ENCODE results near the gene HMBS.
"Not testable (repeated sequence)": the region's sequence is repeated elsewhere in the genome, so short reads cannot be mapped to it uniquely, and the experiment has no call there.

Gene HMBS

DNA sequence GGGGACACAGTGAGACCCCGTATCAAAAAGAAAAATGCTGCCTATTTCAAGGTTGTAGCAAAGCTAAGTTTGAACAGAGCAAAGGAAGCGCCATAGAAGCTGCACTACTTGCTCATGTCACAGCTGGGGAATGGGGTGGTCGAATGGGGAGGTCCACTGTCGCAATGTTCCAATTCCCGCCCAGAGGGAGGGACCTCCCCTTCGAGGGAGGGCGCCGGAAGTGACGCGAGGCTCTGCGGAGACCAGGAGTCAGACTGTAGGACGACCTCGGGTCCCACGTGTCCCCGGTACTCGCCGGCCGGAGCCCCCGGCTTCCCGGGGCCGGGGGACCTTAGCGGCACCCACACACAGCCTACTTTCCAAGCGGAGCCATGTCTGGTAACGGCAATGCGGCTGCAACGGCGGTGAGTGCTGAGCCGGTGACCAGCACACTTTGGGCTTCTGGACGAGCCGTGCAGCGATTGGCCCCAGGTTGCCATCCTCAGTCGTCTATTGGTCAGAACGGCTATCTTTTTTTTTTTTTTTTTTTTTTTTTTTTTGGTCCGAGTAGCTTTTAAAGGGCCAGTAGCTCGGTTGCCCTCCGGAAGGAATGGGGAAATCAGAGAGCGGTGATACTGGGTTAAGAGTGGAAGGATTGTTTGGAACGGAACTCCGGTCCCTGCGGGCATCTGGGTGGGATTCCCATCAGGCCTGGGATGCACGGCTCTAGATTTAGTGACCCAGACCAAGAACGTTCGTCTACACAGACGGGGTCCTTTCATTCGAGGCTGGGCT, at the start of gene HMBS:
Gene HMBS, plus strand, starts transcription at position 219 of the 774 bp plus-strand sequence. Its CDS starts 153 bp downstream, at position 372.
- DNase-seq (ENCODE audit: low read depth in 2 of 2), result peak; percentile 72 to 80

DNA sequence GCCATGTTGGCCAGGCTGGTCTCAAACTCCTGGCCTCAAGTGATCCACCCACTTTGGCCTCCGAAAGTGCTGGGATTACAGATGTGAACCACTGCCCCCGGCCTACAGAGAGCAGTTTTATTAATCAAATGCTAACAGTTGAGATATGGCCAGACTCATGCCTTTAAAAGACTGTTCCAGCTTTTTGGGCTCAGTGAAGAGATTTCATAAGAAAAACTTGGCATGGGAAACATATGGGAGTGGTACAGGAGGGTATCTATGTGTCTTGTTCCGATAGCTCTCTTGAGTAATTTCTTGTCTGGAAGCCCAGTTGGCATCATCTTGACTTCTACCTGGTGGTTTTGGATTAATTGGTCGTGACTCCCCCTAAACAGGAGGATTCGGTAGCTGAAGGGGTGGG, 45.8 kb upstream of the HMBS start:
- DNase-seq (ENCODE audit: low read depth in 2 of 2), result no peak

DNA sequence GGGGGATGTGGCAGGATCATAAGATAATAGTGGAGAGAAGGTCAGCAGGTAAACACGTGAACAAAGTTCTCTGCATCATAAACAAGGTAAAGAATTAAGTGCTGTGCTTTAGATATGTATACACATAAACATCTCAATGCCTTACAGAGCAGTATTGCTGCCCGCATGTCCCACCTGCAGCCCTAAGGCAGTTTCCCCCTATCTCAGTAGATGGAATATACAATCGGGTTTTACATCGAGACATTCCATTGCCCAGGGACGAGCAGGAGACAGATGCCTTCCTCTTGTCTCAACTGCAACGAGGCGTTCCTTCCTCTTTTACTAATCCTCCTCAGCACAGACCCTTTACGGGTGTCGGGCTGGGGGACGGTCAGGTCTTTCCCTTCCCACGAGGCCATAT, 45.2 kb upstream of the HMBS start:
- not testable (repeated sequence) for DNase-seq (ENCODE audit: low read depth in 2 of 2)

DNA sequence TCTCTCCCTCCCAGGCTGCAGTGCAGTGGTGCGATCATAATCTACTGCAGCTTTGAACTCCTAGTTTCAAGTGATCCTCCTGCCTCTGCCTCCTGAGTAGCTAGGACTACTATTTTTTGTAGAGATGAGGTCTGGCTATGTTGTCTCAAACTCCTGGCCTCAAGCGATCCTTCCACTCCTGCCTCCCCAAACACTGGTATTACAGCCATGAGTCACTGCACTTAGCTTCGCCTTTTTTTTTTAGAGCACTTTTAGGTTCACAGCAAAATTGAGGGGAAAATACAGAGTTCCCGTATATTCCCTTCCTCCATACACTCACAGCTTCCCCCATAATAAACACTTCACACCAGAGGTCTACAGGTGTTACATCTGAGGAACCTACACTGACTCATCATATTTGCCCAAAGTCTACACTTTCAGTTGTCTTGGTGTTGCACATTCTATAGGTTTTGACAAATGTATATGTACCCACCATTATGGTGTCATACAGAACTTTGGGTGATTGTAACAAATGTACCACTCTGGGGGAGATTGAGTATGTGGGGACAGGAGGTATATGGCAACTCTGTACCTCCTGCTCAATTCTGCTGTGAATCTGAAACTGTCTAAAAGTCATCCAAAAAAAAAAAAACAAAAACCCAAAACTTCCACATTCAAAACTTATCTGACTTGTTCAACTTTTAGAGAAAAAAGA, 42.7 kb upstream of the HMBS start:
- no peak for DNase-seq (ENCODE audit: low read depth in 2 of 2)

DNA sequence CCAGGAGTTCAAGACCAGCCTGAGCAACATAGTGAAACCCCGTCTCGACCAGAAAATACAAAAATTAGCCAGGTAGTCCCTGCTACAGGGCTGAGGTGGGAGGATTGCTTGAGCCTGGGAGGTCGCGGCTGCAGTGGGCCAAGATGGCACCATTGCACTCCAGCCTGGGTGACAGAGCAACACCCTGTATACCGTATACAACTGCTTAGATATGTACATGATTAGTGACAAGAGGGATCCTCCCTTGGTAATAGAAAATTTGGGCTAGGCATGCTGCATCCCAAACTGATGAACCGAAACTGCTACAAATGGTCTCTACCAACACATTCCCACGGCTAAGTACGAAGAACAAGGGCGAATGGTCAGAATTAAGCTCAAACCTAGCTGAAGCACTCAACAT, 41.8 kb upstream of the HMBS start:
- DNase-seq (ENCODE audit: low read depth in 2 of 2), result no peak

DNA sequence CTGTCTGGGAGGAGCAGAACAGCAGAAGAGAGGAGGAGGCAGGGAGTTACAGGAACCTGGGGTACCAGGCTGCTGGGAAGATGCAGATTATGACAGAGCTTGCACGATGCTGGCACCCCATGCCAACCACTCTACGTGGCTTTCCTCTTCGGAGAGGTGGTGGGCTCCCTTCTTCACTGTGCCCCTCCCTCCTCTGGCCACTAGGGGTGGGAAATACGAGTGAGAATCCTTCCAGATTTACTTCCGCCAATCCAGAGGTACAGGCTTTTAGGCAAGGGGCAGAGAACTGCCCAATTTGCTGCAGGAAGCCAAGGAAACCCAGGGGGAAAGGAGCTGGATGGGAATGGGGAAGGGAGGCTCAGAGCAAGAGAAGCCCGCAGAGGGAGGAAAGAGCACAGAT, 40.0 kb upstream of the HMBS start:
- no peak for DNase-seq (ENCODE audit: low read depth in 2 of 2)

DNA sequence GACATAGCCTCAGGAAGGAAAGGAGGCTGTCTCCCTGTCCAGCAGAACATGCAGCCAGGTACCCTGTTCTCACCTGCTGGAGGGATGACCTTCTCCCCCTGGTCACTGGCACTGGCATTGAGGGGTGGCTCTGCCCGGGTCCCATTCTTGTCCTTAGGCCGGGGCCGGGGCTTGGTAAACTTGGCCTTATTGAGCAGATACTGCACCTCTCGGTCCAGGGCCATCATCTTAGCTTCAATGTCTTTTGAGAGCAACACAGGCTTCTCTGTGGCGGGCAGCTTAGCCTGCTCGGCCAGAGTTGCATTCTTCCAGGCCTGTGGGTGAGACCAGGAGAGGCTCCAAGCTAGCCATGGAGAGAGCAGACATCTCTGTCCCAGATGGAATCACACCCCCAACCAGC, 38.2 kb upstream of the HMBS start:
- DNase-seq (ENCODE audit: low read depth in 2 of 2), result no peak

DNA sequence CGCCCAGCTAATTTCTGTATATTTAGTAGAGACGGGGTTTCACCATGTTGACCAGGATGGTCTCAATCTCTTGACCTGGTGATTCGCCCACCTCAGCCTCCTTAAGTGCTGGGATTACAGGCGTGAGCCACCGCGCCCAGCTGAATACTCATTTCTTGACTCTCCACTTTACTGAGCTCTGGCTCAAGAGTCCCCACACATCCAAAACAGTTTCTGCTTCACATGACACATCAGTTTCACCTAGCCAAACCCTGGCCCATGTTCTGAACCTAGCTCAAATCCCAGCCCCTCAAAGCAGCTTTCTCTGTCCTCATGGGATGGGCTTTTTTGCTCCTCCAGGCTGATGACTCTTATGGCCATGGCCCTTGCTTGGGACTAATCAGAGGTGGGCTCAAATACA, 37.5 kb upstream of the HMBS start:
- no peak for DNase-seq (ENCODE audit: low read depth in 2 of 2)

DNA sequence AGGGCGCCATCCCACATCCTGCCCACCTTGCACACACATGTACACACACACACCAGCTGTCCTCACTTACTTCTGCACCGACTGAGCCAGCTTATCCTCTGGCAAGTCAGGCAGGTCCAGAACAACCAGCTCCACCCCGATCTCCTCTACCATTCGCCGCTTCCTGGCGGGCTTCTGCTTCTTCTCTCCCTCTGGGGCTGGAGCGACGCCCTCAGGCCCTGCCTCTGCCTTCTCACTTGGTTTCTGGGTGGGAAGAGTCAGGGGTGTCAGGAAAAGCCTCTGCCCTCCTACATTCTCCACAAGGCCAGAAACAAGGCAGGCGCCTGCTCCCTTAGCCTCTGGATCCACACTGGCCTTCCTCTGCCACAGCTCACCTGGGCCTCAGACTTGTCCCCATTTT, 36.0 kb upstream of the HMBS start:
- no peak for DNase-seq (ENCODE audit: low read depth in 2 of 2)

DNA sequence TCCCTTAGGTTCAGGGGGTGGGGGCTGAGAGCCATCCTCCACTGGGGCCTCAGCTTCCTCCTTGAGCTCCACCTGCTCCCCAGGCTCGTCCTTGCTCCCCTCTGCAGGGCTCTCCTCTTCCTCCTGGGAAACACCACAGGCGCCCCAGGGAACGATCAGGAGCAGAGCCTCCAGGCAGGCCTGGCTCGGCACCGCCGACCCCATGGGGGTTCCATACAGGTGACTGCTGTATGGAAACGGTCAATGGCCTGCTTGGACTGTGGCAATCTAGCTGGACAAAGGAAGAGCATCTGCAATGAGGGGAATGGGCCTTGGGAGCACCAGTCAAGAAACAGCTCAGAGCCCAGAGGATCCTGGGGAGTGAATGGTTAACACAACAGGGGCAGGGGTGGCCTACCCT, 35.6 kb upstream of the HMBS start:
- no peak for DNase-seq (ENCODE audit: low read depth in 2 of 2)

DNA sequence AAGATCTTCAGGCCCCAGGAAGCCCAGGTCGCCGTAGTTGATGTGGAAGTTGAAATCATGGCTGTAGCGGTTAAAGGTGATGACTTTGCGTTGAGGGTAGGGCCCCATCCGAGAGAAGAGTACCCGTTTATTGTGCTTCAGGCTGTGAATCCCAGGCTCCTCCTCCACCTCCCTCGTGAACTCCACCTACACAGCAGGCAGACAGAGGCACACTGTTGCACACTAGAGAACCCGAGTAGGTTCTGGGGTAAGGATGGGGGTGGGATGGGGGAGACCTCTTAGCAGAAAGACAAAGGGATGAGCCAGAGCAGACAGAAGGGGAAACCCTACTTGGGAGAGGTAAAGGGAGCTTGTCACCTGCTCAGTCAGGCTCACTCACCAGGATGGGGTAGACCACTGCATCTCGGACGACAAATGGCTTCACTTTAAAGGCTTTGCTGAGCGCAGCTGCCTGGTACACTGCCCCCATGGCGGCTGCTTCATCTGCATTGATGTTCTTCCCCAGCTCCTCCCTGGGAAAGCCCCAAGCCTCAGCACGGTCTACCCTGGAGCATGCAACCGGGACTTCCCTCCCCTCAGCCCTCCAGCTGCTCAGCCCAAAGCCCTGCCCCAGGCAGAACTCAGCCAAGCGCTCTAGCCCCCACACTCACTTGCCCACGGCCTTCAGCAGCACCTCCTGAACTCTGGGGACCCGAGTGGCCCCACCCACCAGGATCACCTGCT, 33.1 kb upstream of the HMBS start:
- DNase-seq (ENCODE audit: low read depth in 2 of 2), result no peak

DNA sequence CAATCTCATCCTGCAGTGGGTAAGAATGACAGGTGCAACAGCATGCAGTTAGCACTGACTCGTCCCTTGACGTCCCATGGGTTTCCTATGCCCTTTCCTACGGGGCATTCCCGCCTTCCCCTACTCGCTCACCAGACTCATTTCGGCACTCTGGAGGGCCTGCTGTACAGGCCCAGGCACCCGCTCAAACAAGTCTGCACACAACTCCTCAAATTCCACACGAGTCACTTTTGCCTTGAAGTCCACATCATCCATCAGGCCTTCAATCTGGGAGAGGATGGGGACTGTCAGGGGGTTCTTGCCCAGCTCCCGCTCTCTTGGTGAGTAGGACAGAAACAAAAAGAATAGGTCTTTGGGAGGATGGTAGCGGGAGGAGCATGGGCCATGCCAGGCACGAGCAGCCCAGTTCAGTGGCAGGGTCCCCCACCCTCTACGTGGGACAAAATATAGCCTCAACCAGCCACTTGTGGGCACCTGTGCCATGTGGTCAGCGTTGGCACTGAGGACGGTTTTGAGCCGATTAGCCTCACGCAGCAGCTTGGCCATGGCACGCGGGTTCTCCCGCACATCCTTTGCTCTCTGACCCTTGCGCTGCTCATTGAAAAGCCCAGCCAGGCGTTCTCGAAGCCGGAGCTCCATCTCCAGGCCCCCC, 32.4 kb upstream of the HMBS start:
- DNase-seq (ENCODE audit: low read depth in 2 of 2), result no peak

DNA sequence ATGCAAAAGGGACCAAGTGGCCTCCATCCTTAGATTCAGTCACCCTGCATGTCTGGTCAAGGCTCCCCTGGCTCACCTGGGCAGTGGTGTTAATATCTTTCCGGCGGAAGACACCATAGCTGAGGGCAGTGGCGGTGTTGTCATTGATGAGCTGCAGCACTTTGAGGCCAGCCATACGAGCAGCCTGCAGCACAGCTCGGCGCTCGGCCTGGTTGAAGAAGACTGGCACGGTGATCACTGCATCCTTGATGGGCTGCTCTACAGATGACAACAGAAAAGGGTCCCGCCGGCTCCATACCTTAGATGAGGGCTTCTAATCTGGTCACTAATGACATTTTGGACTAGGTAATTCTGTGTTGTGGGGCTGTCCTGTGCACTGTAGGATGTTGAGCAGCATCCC, 30.3 kb upstream of the HMBS start:
- no peak for DNase-seq (ENCODE audit: low read depth in 2 of 2)

DNA sequence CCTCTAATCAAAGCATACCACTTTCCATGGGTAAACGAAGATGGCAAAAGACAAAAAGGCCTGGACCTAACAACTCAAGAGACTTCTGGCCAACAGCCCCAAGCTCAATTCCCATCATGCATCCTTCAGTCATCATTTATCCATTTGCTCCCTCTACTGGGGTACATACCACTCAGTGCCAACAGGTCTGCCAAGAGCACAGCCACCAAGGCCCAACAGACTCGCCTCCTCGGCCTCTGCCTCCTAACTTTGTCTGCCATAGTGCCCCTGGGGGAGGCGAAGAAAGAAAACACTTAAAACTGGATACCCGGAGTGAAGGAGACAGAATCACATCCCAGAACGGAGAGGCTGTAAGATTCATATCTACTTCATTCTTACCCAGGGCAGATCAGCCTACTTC, 28.8 kb upstream of the HMBS start:
- no peak for DNase-seq (ENCODE audit: low read depth in 2 of 2)

DNA sequence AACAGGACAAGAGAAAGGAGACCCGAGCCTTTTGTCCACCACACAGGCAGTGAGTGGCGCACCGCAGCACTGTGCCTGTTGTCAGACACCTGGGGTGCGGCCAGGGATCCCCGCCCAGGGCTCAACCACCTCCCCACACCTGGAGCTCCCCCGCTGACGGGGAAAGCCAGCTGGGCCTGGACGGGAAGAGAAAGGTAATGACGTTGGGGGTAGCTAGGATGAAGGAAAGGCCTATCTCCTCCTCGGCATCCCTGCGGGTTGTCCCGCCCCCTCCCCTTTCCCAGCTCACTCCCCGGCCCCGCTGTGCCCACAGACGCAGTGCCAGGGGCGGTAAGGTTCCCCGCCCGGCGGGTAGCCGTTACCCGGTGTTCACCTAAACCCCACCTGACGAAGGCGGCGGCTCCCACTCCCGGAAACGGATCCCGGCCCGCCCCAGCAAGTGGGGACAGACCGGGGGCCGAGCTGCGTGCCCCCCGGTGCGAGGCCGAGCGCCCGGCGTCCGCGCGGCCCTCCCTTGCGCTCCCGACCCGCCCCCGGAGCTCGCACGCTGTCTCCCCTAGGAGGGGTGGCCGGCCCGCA, 28.2 kb upstream of the HMBS start:
- no peak for DNase-seq (ENCODE audit: low read depth in 2 of 2)

DNA sequence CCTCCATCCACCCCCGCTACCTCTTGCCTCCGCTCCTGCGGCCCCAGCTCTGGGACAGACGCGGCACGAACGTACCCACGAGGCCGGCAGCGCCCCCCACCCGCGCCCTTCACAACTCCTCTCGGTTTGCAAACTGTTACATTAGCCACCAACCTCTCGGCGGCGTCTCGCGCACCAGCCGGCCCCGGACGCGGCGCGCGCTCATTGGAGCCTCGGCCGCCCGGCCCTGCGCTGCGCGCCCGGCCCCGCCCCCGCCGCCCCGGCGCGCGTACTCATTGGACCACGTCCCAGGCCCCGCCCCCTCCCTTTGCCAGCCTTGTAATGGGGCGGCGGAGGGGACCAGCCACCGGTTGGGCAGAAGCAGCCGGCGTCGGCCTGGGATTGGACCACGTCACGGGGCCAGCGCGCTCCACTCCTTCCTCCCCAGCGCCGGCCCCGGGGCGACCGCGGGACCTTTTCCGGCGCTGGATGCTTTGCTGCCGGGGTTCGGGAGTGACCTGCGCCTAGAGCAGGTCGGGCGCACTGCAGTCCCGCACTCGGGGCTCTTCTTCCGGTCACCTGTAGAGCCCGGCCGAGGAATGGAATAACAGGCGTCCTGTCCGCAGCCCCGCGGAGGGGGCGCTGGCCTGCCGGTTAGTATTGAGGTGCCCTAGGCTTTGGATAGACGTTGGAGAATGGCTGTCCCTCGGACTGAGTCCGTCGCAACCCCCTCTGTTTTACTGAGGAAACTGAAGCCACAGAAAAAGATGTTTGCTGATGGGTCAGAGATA, 27.5 kb upstream of the HMBS start, which contains the start of gene HYOU1:
Gene HYOU1, minus strand, starts transcription at position 206 of the 770 bp plus-strand sequence. CDS start 1,045 bp downstream, outside the sequence.
- DNase-seq (ENCODE audit: low read depth in 2 of 2), result peak; percentile 85 to 88

DNA sequence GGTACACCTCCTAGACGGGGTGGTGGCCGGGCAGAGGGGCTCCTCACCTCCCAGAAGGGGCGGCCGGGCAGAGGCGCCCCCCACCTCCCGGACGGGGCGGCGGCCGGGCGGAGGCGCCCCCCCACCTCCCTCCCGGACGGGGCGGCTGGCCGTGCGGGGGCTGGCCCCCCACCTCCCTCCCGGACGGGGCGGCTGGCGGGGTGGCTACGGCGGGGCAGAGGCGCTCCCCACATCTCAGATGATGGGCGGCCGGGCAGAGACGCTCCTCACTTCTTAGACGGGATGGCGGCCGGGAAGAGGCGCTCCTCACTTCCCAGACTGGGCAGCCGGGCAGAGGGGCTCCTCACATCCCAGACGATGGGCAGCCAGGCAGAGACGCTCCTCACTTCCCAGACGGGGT, 25.6 kb upstream of the HMBS start:
- DNase-seq (ENCODE audit: low read depth in 2 of 2), result not testable (repeated sequence)

DNA sequence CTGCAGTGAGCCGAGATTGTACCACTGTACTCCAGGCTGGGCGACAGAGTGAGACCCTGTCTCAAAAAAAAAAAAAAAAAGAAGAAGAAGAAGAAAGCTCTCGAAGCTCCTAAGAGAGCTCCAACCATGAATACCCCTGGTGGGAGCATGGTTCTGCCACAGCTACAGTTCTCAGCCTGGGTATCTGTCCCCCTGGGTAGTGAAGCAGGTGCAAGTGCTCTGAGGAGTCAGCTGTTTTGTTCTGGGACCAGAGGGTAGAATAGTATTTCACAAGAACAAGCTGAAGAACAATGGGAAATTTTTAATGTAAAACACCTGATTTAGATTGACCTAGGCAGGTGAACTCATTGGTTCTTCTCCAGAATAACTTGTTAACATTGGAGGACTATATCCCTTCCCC, 23.4 kb upstream of the HMBS start:
- DNase-seq (ENCODE audit: low read depth in 2 of 2), result no peak

DNA sequence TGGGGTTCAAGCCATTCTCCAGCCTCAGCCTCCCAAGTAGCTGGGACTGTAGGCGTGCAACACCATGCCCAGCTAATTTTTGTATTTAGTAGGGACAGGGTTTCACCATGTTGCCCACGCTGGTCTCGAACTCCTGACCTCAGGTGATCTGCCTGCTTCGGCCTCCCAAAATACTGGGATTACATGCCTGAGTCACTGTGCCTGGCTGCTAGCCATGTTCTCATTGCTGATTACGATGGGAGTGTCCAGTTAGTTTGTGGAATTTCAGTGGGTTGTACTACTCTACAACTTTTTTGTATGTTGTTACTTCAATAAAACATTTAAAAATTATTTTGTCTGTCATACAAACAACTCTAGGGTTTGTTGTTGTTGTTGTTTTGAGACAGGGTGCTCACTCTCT, 21.9 kb upstream of the HMBS start:
- DNase-seq (ENCODE audit: low read depth in 2 of 2), result no peak

DNA sequence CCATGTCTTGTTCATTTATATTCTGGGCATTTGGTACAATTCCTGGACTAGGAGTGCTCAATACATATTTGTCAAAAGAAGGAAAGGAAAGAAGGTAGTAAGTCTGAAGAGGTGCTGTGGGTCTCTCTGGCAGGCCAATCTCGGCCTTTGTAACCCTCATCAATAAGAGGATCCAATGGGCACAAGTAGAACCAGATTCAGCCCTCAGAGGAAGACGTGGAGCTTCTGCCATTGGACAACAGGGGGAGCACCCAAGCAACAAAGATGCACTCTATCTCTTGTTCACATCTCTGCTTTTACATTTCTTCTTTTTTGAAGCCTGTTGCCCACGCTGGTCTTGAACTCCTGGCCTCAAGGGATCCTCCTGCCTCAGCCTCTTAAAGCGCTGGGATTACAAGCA, 19.3 kb upstream of the HMBS start:
- no peak for DNase-seq (ENCODE audit: low read depth in 2 of 2)

Data from fibroblast of skin of left biceps (primary cell).